HL-60/S4 (cell line): ENCODE data around the gene DDX24.
"Not testable (repeated sequence)": the region's sequence is repeated elsewhere in the genome, so short reads cannot be mapped to it uniquely, and the experiment has no call there.

Experiments
- in situ Hi-C: fragments of 300-500 bp; cut with MboI; formaldehyde crosslinking; loops from 2 replicates; pipeline ENCODE4 v1.14.3; 2022; ENCODE audit warnings: low sequenced_read_pairs

Gene DDX24

DNA sequence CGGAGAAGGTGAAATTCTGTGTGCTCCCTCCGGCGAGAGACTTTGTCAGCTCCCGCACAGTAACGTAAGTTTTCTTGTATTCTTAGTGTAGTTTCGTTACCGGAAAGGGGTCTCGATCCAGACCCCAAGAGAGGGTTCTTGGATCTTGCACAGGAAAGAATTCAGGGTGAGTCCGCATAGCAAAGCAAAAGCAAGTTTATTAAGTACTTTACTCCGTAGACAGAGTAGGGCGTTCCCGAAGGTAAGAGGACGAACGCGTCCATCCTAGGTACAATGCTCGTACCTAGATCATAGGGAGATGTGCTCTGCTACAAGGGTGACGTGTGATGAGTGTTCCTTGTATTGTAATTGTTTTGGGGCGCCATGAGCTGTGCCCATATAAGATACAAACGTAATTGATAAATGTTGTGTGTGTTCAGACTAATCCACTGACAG, 401 bp upstream of the DDX24 start:
- in situ Hi-C loops: no loop called here

DNA sequence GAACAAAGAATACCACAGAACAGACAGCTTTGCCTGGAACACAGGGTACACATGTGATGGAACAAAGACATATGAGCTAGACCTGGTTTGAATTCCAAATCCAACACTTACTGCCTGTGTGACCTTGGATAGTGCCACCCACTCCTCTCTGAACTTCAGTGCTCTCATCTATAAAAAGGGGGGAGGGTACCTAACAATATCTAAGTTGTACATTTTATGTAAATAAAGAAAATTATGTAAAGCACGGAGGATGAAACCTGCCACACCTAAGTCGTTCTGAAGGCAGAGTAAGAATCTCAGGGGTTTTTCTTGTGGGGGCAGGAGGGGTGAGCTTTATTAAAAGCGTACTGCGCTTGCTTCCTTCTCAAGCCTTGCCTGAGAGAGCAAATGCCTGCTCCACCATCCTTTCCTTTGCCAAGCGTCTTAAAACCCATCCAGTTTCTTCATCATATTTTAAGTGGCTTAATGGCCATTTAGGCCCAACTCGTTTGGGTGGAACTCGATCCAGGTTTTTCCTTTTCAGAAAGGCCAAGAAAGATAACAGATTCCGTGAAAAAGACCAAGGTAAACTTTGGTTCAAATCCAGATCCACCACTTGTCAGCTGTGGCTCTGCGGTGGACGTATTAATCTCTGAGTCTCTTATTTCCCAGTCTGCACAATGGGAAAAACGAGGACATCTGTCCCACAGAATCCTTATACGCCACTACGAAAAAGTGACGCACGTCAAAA, 946 bp downstream of the DDX24 start:
- in situ Hi-C loops: no loop called here

DNA sequence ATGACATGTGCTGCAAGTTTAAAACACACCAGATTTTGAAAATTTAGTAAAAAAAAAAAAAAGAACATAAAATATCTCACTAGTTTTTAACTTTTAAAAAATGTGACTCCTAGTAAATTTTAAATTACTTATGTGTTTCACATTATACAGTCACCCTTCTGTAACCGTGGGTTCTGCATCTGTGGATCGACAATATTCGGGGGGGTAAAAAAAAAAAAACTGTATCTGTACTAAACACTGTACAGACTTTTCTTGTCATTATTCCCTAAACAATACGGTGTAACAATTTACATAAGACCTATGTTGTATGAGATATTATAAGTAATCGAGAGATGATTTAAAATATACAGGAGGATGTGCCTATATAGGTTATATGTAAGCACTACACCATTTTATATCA, 3.2 kb downstream of the DDX24 start:
- in situ Hi-C loops: no loop called here

DNA sequence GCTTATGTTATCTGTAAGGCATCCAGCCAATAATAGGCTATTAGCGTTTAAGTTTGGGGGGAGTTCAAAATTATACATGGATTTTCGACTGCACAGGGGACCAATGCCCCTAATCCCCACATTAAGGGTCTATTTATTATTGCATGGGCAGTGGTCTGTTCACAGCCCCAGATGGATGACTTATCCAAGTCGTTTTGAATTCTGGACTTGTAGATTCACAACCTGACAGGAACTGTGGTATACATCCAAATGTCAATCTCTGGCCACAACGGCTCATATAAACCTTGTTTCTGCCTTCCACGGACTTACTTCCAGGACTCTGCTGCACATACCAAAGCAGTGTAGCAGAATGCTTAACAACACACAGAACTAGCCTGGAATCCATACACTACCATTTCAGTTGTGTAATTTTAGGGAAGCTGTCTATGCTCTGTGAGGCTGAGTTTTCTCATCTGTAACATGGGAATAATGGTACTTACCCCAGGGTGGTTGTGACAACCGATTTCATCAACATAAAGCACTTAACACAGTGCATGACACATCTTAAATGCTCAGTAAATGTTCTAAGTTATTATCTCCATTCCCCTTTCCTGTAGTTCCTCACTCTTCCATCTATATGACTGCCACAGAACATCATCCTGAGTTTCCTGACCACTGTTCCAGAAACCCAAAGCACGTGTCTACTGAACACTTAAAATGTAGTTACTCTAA, 3.7 kb downstream of the DDX24 start:
- in situ Hi-C loops: no loop called here

DNA sequence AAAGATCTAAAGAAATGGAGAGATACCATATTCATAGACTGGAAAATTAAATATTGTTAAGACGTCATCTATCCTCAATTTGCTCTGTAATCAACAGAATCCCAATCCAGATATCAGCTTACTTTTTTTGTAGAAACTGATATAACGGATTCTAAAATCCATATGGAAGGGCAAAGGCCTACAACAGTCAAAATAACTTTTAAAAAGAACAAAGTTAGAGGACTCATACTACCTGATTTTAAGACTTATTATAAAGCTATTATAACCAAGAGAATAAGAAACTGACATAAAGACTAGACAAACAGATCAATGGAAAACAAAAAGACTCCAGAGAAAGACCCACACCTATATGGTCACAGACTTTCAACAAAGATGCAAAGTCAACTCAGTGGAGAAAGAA, 6.0 kb downstream of the DDX24 start:
- in situ Hi-C loops: no loop called here

DNA sequence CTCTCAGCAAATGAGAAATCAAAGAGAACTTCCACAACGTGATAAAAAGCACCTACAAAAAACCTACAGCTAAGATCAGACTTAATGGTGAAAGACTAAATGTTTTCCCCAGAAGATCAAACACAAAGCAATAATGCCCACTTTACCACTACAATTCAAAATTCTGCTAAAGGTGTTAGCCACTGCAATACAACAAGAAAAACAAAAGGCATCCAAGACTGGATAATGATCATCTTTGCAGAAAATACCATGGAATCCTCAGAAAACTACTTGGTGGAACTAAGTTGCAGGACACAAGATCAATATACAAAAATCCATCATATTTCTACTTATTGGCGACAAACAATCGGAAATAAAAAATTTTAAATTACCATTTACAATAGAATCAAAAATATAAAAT, 6.5 kb downstream of the DDX24 start:
- in situ Hi-C loops: no loop called here

DNA sequence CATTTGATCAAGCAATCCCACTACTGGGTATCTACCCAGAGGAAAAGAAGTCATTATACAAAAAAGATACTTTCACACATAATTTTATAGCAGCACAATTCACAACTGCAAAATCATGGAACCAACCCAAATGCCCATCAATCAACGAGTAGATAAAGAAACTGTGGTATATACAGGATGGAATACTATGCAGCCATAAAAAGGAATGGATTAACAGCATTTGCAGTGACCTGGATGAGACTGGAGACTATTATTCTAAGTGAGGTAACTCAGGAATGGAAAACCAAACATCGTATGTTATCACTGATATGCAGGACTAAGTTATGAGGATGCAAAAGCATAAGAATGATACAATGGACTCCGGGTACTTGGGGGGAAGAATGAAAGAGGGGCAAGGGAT, 8.9 kb downstream of the DDX24 start:
- in situ Hi-C loops: not testable (repeated sequence)

DNA sequence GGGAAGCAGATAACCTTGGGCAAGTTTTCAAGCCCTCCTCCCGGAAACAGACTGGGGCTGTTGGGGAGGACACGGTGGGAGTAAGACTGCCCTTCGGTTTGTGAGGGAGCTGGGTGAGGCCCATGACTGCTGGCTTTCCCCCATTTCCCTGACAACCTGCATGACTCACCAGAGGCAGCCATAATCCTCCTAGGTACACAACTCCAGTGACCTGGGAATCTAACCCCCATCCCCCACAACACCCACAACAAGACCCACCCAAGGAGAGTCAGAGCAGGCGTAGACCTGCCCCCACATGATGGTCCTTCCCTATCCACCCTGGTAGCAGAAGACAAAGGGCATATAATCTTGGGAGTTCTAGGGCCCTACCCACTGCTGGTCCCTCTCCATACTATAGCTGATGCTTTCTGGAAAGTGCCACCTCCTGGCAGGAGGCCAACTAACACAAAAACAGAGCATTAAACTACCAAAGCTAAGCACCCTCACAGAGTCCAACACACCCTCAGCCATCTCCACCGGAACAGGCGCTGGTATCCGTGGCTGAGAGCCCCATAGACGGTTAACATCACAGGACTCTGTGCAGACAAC, 14.8 kb downstream of the DDX24 start:
- in situ Hi-C loops: no loop called here

DNA sequence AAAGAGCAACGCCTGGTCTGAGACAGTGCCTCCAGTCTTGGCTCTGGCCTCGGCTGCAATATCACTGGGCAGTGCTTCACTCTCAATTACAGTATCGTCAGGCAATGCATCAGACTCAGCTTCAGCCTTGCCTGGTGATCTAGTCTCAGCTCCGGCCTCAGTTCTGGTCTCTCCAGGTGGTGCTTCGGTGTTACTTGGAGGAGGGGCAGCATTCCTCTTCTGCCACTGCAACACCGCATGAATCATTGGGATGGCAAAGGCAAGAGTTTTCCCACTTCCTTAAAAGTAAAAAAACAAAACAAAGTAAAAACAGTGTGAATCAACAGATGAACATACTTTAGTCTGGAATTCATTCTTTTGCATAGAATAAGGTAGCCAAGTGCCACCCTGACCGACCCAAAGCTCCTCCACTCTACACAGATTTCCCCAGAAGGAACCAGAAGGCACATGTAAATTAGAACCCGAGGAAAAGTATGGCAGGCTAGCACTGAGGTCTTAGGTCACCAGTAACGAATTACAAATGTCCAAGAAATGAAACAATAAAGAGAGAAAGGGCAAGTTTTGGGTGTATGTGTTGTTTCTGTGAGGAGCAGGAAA, 18.6 kb downstream of the DDX24 start:
- in situ Hi-C loops: no loop called here

DNA sequence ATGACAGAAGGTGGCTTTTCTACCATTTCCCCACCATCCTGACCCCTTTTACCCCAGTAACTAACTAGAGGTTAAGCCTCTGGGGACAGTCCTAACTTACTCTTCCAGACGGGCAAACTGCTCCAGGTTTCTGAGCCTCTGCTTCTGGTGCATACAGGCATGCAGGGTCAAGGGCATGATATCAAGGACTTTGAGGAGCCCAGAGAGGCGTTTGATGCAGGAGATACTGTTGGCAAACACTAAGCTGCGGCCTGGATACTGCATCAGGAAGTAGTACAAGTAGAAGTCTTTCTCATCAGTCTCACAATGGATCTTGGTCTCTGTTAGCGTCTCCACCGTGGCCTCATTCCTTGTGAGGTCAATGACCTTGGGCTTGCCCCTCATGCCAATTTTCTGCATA, 21.0 kb downstream of the DDX24 start:
- in situ Hi-C loops: no loop called here

DNA sequence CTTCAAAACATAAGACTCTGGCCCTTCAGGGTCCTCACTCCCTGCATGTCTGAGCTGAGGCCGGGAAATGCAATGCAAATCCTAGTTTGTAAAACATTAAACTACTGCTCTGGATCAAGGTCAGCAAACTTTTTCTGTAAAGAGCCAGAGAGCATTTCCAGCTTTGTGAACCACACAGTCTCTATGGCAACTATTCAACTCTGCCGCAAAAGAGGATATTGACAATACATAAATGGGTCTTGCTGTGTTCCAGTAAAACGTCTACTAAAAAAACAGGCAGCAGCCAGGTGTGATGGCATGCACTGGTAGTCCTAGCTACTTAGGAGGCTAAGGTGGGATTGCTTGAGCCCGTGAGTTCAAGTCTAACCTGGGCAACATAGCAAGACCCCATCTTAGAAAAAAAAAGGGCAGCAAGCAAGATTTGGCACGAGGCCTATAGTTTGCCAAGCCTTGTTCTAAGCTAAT, 22.3 kb downstream of the DDX24 start:
- in situ Hi-C loops: no loop called here

DNA sequence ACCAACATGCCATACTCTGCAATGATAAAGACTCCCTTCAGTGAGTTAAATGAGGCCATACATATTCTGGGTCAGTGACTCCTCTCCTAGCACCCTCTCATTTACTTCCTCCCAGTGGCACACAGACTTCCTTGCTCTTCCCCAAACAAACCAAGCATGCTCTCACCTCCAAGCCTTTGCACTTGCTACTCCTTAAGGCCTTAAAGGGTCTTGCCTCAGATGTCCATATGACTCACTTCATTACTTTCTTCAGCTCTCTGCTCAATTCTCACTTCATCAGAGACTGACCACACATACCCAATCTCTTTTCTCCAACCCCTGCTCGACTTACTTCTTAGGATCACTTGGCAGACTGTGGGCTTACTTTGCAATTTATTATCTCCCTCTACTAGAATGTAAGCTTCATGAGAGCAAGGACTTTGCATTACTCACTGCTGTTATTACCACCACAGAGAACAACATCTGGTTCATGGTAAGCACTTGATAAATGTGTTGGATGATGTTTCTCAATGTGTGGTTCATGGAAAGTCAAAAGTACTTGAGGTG, 22.8 kb downstream of the DDX24 start:
- in situ Hi-C loops: no loop called here

DNA sequence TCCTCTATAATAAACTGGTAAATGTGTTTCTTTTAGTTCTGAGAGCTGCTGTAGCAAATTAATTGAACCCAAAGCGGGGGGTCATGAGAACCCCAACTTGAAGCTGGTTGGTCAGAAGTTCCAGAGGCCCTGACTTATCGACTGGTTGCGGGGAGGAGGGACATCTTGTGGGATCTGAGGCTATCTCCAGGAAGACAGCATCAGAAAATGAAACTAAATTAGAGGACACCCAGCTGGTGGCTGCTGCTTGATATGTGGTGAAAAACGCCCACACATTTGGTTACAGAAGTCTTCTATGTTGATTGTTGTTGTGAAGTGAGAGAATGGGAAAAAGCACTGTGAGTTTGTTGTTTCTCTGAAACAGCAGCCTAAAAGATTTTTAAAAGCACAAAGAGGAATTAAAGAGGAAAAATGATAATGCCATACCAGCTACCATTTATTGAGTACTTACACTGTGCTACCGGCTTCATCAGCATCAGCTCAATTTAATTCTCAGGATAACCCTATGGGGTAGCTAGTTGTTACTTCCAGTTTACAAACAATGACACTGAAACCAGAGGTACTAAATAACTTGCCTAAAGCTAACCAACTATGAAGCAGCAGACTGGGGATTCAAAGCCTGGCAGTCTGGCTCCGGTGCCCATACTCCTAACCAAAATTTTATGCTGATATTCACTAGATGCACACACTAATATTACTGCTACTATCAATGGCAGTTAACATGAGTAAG, 24.3 kb downstream of the DDX24 start:
- in situ Hi-C loops: no loop called here

DNA sequence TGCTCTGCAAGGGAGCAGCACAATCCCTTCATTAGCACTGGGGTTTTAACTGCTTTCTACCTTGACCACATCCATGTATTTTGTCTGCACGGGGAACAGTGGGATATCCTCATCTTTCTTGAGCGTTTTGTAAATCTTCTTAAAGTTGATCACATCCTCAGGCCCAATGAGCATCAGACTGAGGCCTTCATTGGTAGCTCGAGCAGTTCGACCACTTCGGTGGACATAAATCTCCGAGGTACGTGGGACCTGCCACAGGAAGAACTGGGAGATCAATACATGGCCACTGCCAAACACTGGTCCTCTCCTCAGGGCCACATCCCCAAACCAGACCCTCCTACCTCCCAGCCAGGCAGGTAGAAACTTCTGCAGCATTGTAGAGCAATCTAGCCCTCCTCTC, 26.1 kb downstream of the DDX24 start:
- in situ Hi-C loops: no loop called here

DNA sequence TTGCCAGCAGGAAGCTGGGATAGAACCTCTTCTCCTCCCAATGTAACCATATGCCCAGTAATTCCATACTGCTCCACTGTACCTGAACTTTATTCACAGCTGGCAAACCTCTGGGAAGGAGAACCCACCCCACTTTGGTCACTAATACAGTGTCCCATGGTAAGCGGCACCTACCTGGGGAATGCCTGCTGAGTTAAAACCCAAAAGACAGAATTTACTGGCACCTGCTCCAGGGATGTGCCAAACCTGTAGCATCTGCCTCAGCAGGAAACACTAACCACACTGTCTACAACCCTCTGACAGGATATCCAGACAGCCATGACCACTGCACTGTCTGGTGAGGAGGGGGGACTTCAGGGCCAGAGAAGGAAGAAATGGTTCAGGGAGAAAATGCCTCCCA, 26.6 kb downstream of the DDX24 start:
- in situ Hi-C loops: no loop called here

DNA sequence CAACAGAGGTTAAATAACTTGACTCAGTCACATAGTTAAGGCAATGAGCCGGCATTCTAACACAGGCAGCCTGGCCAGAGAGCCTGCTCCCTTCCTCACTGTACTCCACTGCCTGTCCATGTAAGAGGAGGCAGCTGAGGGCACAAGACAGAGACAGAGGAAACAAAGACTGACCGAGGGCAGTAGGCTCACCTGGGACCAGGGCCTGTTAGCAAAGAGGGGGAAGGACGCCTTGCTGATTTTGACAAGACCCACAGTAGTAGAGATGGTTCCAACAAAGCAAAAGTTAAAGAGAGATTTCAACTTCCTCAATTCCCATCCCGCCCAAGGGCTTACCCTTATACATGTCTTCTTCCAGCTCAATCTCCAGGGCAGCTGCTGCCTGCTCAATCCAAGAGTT, 28.3 kb downstream of the DDX24 start:
- in situ Hi-C loops: no loop called here

DNA sequence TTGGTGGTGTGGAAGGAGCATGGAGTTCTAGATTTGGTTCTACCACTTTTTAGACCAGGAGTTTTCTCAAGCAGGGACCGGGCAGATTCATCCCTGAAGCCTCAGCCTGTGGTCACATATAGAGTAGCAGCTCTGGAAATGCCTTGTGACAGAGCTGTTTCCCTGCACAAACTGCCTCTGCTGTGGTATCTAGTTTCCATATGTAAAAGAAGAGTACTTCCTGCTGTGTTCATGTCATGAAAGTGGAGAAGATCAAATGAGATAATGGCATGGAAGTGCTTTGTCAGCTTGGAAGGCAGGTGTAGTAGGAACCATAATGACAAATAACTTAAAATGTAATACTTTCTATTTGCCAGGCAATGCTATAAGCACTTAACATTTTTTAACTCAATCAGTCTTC, 28.8 kb downstream of the DDX24 start:
- in situ Hi-C loops: no loop called here

DNA sequence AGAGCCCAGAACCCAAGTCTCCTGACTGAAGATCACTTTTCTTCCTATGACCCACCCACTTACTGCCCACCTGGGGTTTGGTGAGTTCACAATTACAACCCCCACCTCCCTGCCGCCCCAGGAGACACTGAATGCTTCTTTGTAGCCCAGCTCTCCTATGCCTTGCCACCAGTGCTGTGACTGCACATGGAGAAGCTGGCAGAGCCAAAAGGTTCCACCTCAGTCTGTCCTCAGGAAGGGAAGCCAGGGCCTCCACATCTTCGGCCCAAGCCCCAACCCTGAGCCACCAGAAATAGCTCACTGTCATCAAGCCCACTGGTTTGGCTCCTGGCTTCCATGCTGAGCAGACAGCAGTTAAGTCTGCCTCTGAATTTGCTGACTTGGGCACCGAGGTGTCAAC, 29.2 kb downstream of the DDX24 start:
- in situ Hi-C loops: no loop called here

DNA sequence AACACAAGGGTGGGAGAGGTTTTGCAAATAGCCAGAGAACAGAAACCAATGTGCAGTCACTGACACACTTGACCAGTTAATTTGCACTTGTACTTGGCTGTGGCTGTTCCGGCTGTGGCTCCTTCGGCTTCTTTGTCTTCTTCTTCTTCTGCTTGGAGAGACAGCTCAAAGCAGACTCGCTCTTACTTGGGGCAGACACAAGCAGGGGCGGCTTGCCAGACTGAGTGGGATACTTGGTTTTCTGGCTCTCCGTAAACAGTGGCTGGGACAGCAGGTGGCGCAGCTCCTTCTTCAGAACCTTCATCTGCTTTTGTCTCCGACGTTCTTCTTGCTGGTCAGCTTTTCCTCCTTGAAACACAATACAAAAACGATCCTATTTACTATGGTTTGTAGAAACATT, 29.9 kb downstream of the DDX24 start:
- in situ Hi-C loops: no loop called here

DNA sequence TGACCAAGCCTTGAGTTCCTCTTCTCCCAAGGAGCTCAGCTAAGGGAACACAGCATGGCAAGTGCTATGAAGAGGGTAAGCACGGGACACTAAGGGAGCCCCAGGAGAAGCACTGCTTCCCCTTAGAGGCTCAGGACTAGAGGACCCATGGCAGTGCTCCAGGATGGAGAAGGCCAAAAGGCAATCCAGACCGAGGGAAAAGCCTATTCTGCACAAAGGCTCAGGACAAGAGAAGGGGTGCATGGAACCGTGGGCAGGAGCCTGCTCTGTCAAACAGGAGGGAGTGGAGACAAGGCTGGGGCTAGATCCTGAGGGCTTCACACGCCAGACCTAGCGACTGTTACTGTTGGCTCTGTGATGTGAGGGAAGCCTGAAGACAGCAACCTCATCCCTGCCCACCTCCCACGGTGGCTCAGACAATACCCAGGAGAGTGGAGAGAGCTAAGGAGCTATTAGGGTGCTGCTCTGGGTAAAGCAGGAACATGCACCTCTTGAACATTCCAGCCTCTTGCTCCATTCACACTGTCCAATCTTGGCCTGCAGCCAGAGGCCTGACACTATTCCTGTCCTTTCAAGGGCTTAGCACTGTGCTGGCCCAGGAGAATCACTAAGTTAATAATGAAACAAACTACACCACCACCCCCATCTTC, 30.6 kb downstream of the DDX24 start:
- in situ Hi-C loops: no loop called here
